Calu3 (cell line): ENCODE data around the gene SPTBN4. TPM values are rescaled to one million over a fixed set of nuclear protein-coding genes. Genes with fewer than 3 reads are reported as not detected.

Experiments used
- BruUV-seq: library from RNA; stranded (reverse); fragments of 400-500 nt; replicated peaks from 2 replicates; lab custom pipeline; 2021; lab: Mats Ljungman, UMichigan
- CTCF ChIA-PET: fragments of 300-600 bp; sonication (Branson Sonifier 250); formaldehyde crosslinking; loops from one replicate; lab custom pipeline; 2022; ENCODE audit warnings: antibody characterized with exemption; lab: Charles Lee
- DNase-seq: peaks from one replicate; pipeline ENCODE4 v3.0.0; 2022
- H3K27ac Mint-ChIP-seq: one replicate; pipeline ENCODE4 v1.8.0; 2022; ENCODE audit warnings: mixed read lengths; ENCODE audit not compliant: unreplicated experiment
- H3K27me3 Mint-ChIP-seq: one replicate; pipeline ENCODE4 v1.8.0; 2022; ENCODE audit warnings: mixed read lengths; ENCODE audit not compliant: unreplicated experiment
- H3K36me3 Mint-ChIP-seq: one replicate; pipeline ENCODE4 v1.8.0; 2022; ENCODE audit warnings: mild to moderate bottlenecking, moderate library complexity, mixed read lengths; ENCODE audit not compliant: insufficient read depth, unreplicated experiment
- H3K4me1 Mint-ChIP-seq: one replicate; pipeline ENCODE4 v1.8.0; 2022; ENCODE audit warnings: mild to moderate bottlenecking, low read depth, mixed read lengths; ENCODE audit not compliant: unreplicated experiment
- H3K4me3 Mint-ChIP-seq: one replicate; pipeline ENCODE4 v1.8.0; 2022; ENCODE audit warnings: mild to moderate bottlenecking, low read depth, moderate library complexity, mixed read lengths; ENCODE audit not compliant: unreplicated experiment
- H3K9me3 Mint-ChIP-seq: one replicate; pipeline ENCODE4 v1.8.0; 2022; ENCODE audit warnings: low read depth, mixed read lengths; ENCODE audit not compliant: unreplicated experiment
- CTCF ChIP-seq: fragments of 200-600 bp; IDR thresholded peaks from one replicate; pipeline ENCODE4 v1.8.0; 2022; ENCODE audit warnings: antibody characterized with exemption; ENCODE audit not compliant: unreplicated experiment
- intact Hi-C: fragments of 100-400 bp; cut with micrococcal nuclease; formaldehyde crosslinking; loops from one replicate; pipeline ENCODE4 v1.10.0; 2022; ENCODE audit not compliant: unreplicated experiment
- total RNA-seq: library from RNA; stranded (reverse); gene quantifications from 2 replicates; pipeline ENCODE4 v1.2.3, GENCODE V29; 2022

Gene SPTBN4
- total RNA-seq, 1 experiment from 2014 or later = 0.80 TPM

- no TSS peak for BruUV-seq
- Mint-ChIP-seq H3K27me3 (peaks cover 40% of the 10 kb centered on the region), H3K36me3 (peaks cover 23% of the 10 kb centered on the region), H3K9me3 (no peaks in the 10 kb centered on the region), H3K4me3 (no peak overlapping the region), H3K27ac (no peak overlapping the region), H3K4me1 (peaks cover 18% of the 10 kb centered on the region)
- no peak for TF ChIP-seq CTCF
- intact Hi-C loops = no loop called here
- no peak for DNase-seq
- CTCF ChIA-PET = interaction anchor here (0.6 kb wide), 1 partner anchor 15 kb away, joined by 4 read pairs; no protein-coding TSS in a partner anchor
Measured at GRCh38 chr19:40571831-40572495, 105.2 kb downstream of the SPTBN4 start.

- Mint-ChIP-seq H3K4me3 (no peak overlapping the region), H3K36me3 (peaks cover 35% of the 10 kb centered on the region), H3K27ac (no peak overlapping the region), H3K4me1 (peaks cover 22% of the 10 kb centered on the region), H3K27me3 (peaks cover 7% of the 10 kb centered on the region), H3K9me3 (no peaks in the 10 kb centered on the region)
- no TSS peak for BruUV-seq
- no peak for TF ChIP-seq CTCF
- no peak for DNase-seq
- CTCF ChIA-PET = interaction anchor here (1.3 kb wide), 1 partner anchor 31 kb away, joined by 7 read pairs; no protein-coding TSS in a partner anchor
- intact Hi-C loops = no loop called here
Measured at GRCh38 chr19:40575326-40575725, 108.5 kb downstream of the SPTBN4 start.

GRCh38 chr19:40576151-40576584 is 109.4 kb downstream of the SPTBN4 start:
- DNase-seq = no peak
- H3K27ac Mint-ChIP-seq = peak overlapping the region; percentile 68
- no peaks in the 10 kb centered on the region for H3K9me3 Mint-ChIP-seq
- no peaks in the 10 kb centered on the region for H3K27me3 Mint-ChIP-seq
- H3K36me3 Mint-ChIP-seq = peaks cover 37% of the 10 kb centered on the region
- no peak for TF ChIP-seq CTCF
- no TSS peak for BruUV-seq
- intact Hi-C loops = no loop called here
- peak overlapping the region; percentile 95 for H3K4me3 Mint-ChIP-seq
- CTCF ChIA-PET = interaction anchor here (1.3 kb wide), 1 partner anchor 30 kb away, joined by 7 read pairs; no protein-coding TSS in a partner anchor
- peaks cover 14% of the 10 kb centered on the region for H3K4me1 Mint-ChIP-seq

GRCh38 chr19:40576585-40577451 is 110.0 kb downstream of the SPTBN4 start, which contains the start of gene SHKBP1:
SHKBP1 (plus strand) TSS chr19:40576873; CDS start chr19:40576900, 27 bp downstream.
- H3K4me1 Mint-ChIP-seq = peaks cover 13% of the 10 kb centered on the region
- peak within 1 kb of the TSS; percentile 68 for H3K27ac Mint-ChIP-seq
- no TSS peak for BruUV-seq
- H3K36me3 Mint-ChIP-seq = peaks cover 41% of the 10 kb centered on the region
- H3K27me3 Mint-ChIP-seq = no peaks in the 10 kb centered on the region
- H3K4me3 Mint-ChIP-seq = peak within 1 kb of the TSS; percentile 95
- DNase-seq = peak; percentile 97
- no peaks in the 10 kb centered on the region for H3K9me3 Mint-ChIP-seq
- CTCF ChIA-PET = no interaction called here
- no peak for TF ChIP-seq CTCF
- intact Hi-C loops = no loop called here
